ENCODE results near the gene ARHGEF28.

ARHGEF28 gene

GRCh38 chr5:73822989-73823339 lies 197.0 kb downstream of the ARHGEF28 start:
- no peak for DNase-seq
- H3K36me3 Mint-ChIP-seq (ENCODE audit: low read depth) = no peaks in the 10 kb centered on the region

GRCh38 chr5:73823508-73823925 lies 197.5 kb downstream of the ARHGEF28 start:
- Mint-ChIP-seq H3K27me3 (peaks cover 3% of the 10 kb centered on the region), H3K4me3 (no peak overlapping the region), H3K4me1 (ENCODE audit: low read depth) (no peaks in the 10 kb centered on the region), H3K9me3 (no peaks in the 10 kb centered on the region), H3K27ac (no peak overlapping the region), H3K36me3 (ENCODE audit: low read depth) (no peaks in the 10 kb centered on the region)
- DNase-seq = no peak

More at GRCh38 chr5:73822989-73823339, 197.0 kb downstream of the ARHGEF28 start:
- peaks cover 3% of the 10 kb centered on the region for H3K27me3 Mint-ChIP-seq
- H3K9me3 Mint-ChIP-seq = no peaks in the 10 kb centered on the region
- H3K4me3 Mint-ChIP-seq = no peak overlapping the region
- H3K4me1 Mint-ChIP-seq (ENCODE audit: low read depth) = no peaks in the 10 kb centered on the region
- no peak overlapping the region for H3K27ac Mint-ChIP-seq

DNA sequence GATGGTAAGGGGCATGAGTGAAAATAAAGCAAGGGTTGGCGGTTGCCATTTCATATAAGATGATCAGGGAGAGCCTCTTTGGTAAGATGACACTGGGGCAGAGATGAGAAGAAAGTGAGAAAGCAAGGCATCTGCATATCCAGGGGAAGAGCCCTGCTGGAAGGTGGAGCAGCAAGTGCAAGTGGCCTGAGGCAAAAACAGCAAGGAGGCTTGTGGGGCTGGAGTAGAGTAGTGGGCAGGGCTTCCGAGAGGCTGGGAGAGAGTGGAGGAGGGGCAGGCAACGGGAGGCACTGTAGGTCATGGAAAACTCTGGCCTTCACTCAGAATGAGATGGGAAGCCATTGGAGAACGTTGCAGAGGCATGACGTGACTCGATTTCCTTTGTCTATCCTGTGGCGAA lies 199.2 kb downstream of the ARHGEF28 start:
- Mint-ChIP-seq H3K27me3 (no peaks in the 10 kb centered on the region), H3K27ac (no peak overlapping the region), H3K9me3 (no peaks in the 10 kb centered on the region), H3K4me3 (no peak overlapping the region), H3K36me3 (ENCODE audit: low read depth) (no peaks in the 10 kb centered on the region), H3K4me1 (ENCODE audit: low read depth) (no peaks in the 10 kb centered on the region)
- no peak for DNase-seq

DNA sequence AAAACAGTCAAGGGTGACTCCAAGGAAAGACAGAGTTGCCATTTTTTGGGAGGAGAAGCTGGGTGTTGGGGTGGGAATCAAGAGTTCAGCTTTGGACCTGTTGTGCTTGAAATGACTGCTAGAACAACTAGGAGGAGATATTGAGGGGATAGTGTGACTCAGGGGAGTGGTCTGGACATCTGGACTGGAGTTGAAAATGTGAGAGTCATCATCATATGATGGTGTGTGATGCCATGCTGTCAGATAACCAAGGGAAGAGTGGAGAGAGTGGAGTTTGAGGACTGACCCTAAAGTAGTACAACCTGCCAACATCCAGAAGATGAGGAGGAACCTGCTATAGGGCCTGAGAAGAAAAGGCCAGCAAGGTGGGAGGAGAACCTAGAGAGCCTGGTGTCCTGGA lies 199.7 kb downstream of the ARHGEF28 start:
- Mint-ChIP-seq H3K4me1 (ENCODE audit: low read depth) (no peaks in the 10 kb centered on the region), H3K27ac (no peak overlapping the region), H3K9me3 (no peaks in the 10 kb centered on the region), H3K27me3 (no peaks in the 10 kb centered on the region), H3K4me3 (no peak overlapping the region), H3K36me3 (ENCODE audit: low read depth) (no peaks in the 10 kb centered on the region)
- no peak for DNase-seq

GRCh38 chr5:73826301-73827105 lies 200.5 kb downstream of the ARHGEF28 start:
- no peaks in the 10 kb centered on the region for H3K36me3 Mint-ChIP-seq (ENCODE audit: low read depth)
- no peaks in the 10 kb centered on the region for H3K27me3 Mint-ChIP-seq
- no peaks in the 10 kb centered on the region for H3K9me3 Mint-ChIP-seq
- H3K4me3 Mint-ChIP-seq = no peak overlapping the region
- no peak for DNase-seq
- no peaks in the 10 kb centered on the region for H3K4me1 Mint-ChIP-seq (ENCODE audit: low read depth)
- no peak overlapping the region for H3K27ac Mint-ChIP-seq

GRCh38 chr5:73827106-73827450 lies 201.1 kb downstream of the ARHGEF28 start:
- no peaks in the 10 kb centered on the region for H3K9me3 Mint-ChIP-seq
- H3K27ac Mint-ChIP-seq = no peak overlapping the region
- H3K4me1 Mint-ChIP-seq (ENCODE audit: low read depth) = no peaks in the 10 kb centered on the region
- H3K27me3 Mint-ChIP-seq = no peaks in the 10 kb centered on the region
- no peaks in the 10 kb centered on the region for H3K36me3 Mint-ChIP-seq (ENCODE audit: low read depth)
- H3K4me3 Mint-ChIP-seq = no peak overlapping the region
- no peak for DNase-seq

- Mint-ChIP-seq H3K4me1 (ENCODE audit: low read depth) (no peaks in the 10 kb centered on the region), H3K27me3 (no peaks in the 10 kb centered on the region), H3K9me3 (no peaks in the 10 kb centered on the region), H3K27ac (no peak overlapping the region), H3K36me3 (ENCODE audit: low read depth) (no peaks in the 10 kb centered on the region), H3K4me3 (no peak overlapping the region)
- DNase-seq = no peak
Observed at GRCh38 chr5:73828465-73828864, 202.5 kb downstream of the ARHGEF28 start.

- DNase-seq = no peak
- Mint-ChIP-seq H3K27me3 (peaks cover 3% of the 10 kb centered on the region), H3K4me3 (no peak overlapping the region), H3K4me1 (ENCODE audit: low read depth) (no peaks in the 10 kb centered on the region), H3K27ac (no peak overlapping the region), H3K36me3 (ENCODE audit: low read depth) (no peaks in the 10 kb centered on the region), H3K9me3 (no peaks in the 10 kb centered on the region)
Observed at GRCh38 chr5:73830646-73831045, 204.7 kb downstream of the ARHGEF28 start.

DNA sequence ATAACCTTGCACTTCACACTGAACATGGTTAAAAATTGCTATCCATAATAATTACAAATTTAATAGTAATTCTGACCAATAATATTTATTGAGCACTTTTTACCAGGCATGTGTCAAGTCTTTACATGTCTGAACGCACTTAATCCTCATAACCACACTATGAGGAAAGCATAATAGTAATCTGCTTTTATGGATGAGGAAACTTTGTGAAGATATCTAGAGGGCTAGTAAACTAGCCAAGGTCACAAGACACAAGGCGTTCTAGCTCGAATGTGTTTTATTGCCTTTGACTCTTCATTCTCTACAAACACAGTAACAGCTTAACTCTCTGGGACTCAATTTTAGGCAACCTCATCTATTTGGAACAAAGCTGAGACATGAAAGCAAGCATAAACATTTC lies 205.1 kb downstream of the ARHGEF28 start:
- H3K9me3 Mint-ChIP-seq = no peaks in the 10 kb centered on the region
- peaks cover 6% of the 10 kb centered on the region for H3K27me3 Mint-ChIP-seq
- H3K4me3 Mint-ChIP-seq = no peak overlapping the region
- H3K4me1 Mint-ChIP-seq (ENCODE audit: low read depth) = no peaks in the 10 kb centered on the region
- H3K27ac Mint-ChIP-seq = no peak overlapping the region
- no peak for DNase-seq
- no peaks in the 10 kb centered on the region for H3K36me3 Mint-ChIP-seq (ENCODE audit: low read depth)

- H3K9me3 Mint-ChIP-seq = no peaks in the 10 kb centered on the region
- H3K27me3 Mint-ChIP-seq = peaks cover 13% of the 10 kb centered on the region
- H3K4me3 Mint-ChIP-seq = no peak overlapping the region
- no peak overlapping the region for H3K27ac Mint-ChIP-seq
- H3K4me1 Mint-ChIP-seq (ENCODE audit: low read depth) = no peaks in the 10 kb centered on the region
- DNase-seq = no peak
- H3K36me3 Mint-ChIP-seq (ENCODE audit: low read depth) = no peaks in the 10 kb centered on the region
Observed at GRCh38 chr5:73834693-73835092, 208.7 kb downstream of the ARHGEF28 start.

- no peak for DNase-seq
- Mint-ChIP-seq H3K27ac (no peak overlapping the region), H3K9me3 (no peaks in the 10 kb centered on the region)
Observed at GRCh38 chr5:73835726-73836125, 209.7 kb downstream of the ARHGEF28 start.

DNA sequence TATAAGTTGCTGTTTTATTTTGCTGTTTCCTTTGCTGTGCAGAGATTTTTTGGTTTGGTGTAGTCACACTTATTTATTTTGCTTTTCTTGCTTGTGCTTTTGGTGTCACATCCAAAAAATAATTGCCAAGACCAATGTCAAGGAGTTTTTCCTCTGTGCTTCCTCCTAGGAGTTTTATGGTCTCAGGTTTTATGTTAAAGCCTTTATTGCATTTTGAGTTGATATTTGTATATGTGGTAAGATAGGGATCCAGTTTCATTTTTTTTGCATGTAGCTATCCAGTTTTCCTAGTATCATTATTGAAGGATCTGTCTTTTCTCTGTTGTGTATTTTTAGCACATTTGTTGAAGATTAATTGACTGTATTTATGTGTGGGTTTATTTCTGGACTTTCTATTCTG lies 210.6 kb downstream of the ARHGEF28 start:
- H3K36me3 Mint-ChIP-seq (ENCODE audit: low read depth) = no peaks in the 10 kb centered on the region
- DNase-seq = no peak
- no peak overlapping the region for H3K27ac Mint-ChIP-seq
- no peaks in the 10 kb centered on the region for H3K4me1 Mint-ChIP-seq (ENCODE audit: low read depth)
- H3K4me3 Mint-ChIP-seq = no peak overlapping the region
- H3K9me3 Mint-ChIP-seq = no peaks in the 10 kb centered on the region
- peaks cover 16% of the 10 kb centered on the region for H3K27me3 Mint-ChIP-seq

More at GRCh38 chr5:73835726-73836125, 209.7 kb downstream of the ARHGEF28 start:
- Mint-ChIP-seq H3K4me1 (ENCODE audit: low read depth) (no peaks in the 10 kb centered on the region), H3K4me3 (no peak overlapping the region), H3K27me3 (peaks cover 16% of the 10 kb centered on the region), H3K36me3 (ENCODE audit: low read depth) (no peaks in the 10 kb centered on the region)

GRCh38 chr5:73838901-73839300 lies 212.9 kb downstream of the ARHGEF28 start:
- Mint-ChIP-seq H3K27me3 (peaks cover 24% of the 10 kb centered on the region), H3K9me3 (no peaks in the 10 kb centered on the region), H3K36me3 (ENCODE audit: low read depth) (no peaks in the 10 kb centered on the region), H3K4me1 (ENCODE audit: low read depth) (no peaks in the 10 kb centered on the region), H3K27ac (no peak overlapping the region), H3K4me3 (no peak overlapping the region)
- DNase-seq = no peak

GRCh38 chr5:73841641-73842040 lies 215.6 kb downstream of the ARHGEF28 start:
- Mint-ChIP-seq H3K4me1 (ENCODE audit: low read depth) (no peaks in the 10 kb centered on the region), H3K9me3 (no peaks in the 10 kb centered on the region), H3K4me3 (no peak overlapping the region), H3K27me3 (peaks cover 28% of the 10 kb centered on the region), H3K36me3 (ENCODE audit: low read depth) (no peaks in the 10 kb centered on the region), H3K27ac (no peak overlapping the region)
- DNase-seq = no peak

- no peak overlapping the region for H3K27ac Mint-ChIP-seq
- peaks cover 25% of the 10 kb centered on the region for H3K27me3 Mint-ChIP-seq
- no peaks in the 10 kb centered on the region for H3K4me1 Mint-ChIP-seq (ENCODE audit: low read depth)
- H3K36me3 Mint-ChIP-seq (ENCODE audit: low read depth) = no peaks in the 10 kb centered on the region
- no peak overlapping the region for H3K4me3 Mint-ChIP-seq
- no peak for DNase-seq
- no peaks in the 10 kb centered on the region for H3K9me3 Mint-ChIP-seq
Observed at GRCh38 chr5:73844165-73844564, 218.2 kb downstream of the ARHGEF28 start.

All from activated T-cell treated with anti-CD3 and anti-CD28 coated beads, Interleukin-2, amount 50 U/mL, for 24 hours (primary cell).